Measurements from ENCODE around the gene NR1H3.

GRCh38 chr11:47241841-47242301 lies 15.9 kb upstream of the NR1H3 start:
- no peak for TF ChIP-seq CTCF (IDR thresholded peaks at IDR 0.05)
- no peak for TF ChIP-seq POLR2A (IDR thresholded peaks at IDR 0.05)
- no peak for TF ChIP-seq POLR2AphosphoS5 (IDR thresholded peaks at IDR 0.05)
- TF ChIP-seq EP300 (IDR thresholded peaks at IDR 0.05): no peak

Measured in upper lobe of left lung (tissue), 4 donors.